Peyer's patch (tissue), 4 donors: ENCODE data around the gene IQSEC3.

Experiments
- POLR2A ChIP-seq, 2 donors: fragments of 450-650 bp; IDR thresholded peaks; one replicate each; pipeline ENCODE4 v1.5.1; 2017; ENCODE audit warnings: antibody characterized with exemption in 2 of 2, mild to moderate bottlenecking in 2 of 2, moderate library complexity in 2 of 2
- TF ChIP-seq, protein P1 (sequence below), 6 experiments: fragments of 450-650 bp in 4 of 6; fragments of 200-600 bp in 2 of 6; sonication (generic) in 1 of 6; IDR thresholded peaks; one replicate each; pipeline ENCODE4 v1.5.1; 2017 to 2019; ENCODE audit warnings: antibody characterized with exemption in 6 of 6, mild to moderate bottlenecking in 3 of 6, moderate library complexity in 1 of 6

DNA sequence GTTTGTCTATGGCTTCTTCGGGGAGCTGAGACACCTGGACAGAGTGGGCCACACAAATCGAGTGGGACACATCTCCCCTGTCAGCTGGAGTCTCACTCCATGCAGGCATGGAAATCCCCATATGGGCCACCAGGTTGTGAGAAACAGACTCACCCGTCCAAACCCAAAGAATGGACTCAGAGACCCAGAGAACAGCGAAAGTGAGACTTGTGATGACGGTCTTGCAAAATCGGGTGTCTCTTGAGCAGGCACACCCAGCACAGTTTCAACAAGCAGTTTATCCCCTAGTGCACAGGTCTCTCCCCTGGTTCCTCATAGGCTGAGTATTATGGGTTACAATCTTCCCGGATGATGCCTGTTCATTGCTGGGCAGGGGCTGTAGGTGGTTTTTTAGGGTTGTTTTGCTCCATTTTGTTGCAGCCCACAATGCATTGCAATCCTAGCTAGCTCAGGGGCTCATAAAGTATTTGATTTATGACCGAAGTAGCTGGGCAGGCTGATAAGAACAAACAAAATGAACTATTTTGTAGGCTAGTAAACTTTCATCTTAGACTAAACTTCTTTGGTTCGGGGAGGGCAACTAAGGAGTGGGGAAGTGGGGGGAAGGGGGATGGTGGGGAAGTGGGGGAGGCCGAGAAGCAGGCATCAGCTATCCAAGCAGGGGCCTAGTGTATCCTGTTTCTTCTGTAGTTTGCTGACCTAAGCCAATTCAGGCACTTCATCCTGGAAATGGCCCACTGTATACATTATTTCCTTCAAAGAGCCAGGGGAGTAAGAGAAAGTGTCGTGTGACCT, 45.3 kb downstream of the IQSEC3 start:
- TF ChIP-seq, protein P1, sequence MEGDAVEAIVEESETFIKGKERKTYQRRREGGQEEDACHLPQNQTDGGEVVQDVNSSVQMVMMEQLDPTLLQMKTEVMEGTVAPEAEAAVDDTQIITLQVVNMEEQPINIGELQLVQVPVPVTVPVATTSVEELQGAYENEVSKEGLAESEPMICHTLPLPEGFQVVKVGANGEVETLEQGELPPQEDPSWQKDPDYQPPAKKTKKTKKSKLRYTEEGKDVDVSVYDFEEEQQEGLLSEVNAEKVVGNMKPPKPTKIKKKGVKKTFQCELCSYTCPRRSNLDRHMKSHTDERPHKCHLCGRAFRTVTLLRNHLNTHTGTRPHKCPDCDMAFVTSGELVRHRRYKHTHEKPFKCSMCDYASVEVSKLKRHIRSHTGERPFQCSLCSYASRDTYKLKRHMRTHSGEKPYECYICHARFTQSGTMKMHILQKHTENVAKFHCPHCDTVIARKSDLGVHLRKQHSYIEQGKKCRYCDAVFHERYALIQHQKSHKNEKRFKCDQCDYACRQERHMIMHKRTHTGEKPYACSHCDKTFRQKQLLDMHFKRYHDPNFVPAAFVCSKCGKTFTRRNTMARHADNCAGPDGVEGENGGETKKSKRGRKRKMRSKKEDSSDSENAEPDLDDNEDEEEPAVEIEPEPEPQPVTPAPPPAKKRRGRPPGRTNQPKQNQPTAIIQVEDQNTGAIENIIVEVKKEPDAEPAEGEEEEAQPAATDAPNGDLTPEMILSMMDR (IDR thresholded peaks at IDR 0.05) = no peak
- no peak for TF ChIP-seq POLR2A (IDR thresholded peaks at IDR 0.05)
